ENCODE data around the gene SDK1.

Gene SDK1

GRCh38 chr7:3641582-3641981 is 340.5 kb downstream of the SDK1 start:
- Histone ChIP-seq H3K4me1 (ENCODE audit: insufficient read depth, poor library complexity, severe bottlenecking) (no peaks in the 10 kb centered on the region), H3K36me3 (ENCODE audit: low read depth) (no peaks in the 10 kb centered on the region), H3K4me3 (ENCODE audit: severe bottlenecking) (no peak overlapping the region), H3K9me3 (ENCODE audit: severe bottlenecking) (no peaks in the 10 kb centered on the region), H3K27ac (ENCODE audit: poor library complexity, severe bottlenecking) (no peak overlapping the region), H3K27me3 (ENCODE audit: insufficient read depth, poor library complexity, severe bottlenecking) (no peaks in the 10 kb centered on the region)
- DNase-seq (ENCODE audit: low spot score) (no peak), ATAC-seq (ENCODE audit: low read depth) (no peak)
- TF ChIP-seq CTCF (IDR thresholded peaks at IDR 0.05; ENCODE audit: poor library complexity, severe bottlenecking), result no peak

GRCh38 chr7:3643091-3643490 is 342.0 kb downstream of the SDK1 start:
- Histone ChIP-seq H3K4me3 (ENCODE audit: severe bottlenecking) (no peak overlapping the region), H3K27ac (ENCODE audit: poor library complexity, severe bottlenecking) (no peak overlapping the region), H3K4me1 (ENCODE audit: insufficient read depth, poor library complexity, severe bottlenecking) (peaks cover 1% of the 10 kb centered on the region), H3K27me3 (ENCODE audit: insufficient read depth, poor library complexity, severe bottlenecking) (no peaks in the 10 kb centered on the region), H3K9me3 (ENCODE audit: severe bottlenecking) (no peaks in the 10 kb centered on the region), H3K36me3 (ENCODE audit: low read depth) (no peaks in the 10 kb centered on the region)
- no peak for TF ChIP-seq CTCF (IDR thresholded peaks at IDR 0.05; ENCODE audit: poor library complexity, severe bottlenecking)
- DNase-seq (ENCODE audit: low spot score) (no peak), ATAC-seq (ENCODE audit: low read depth) (no peak)

GRCh38 chr7:3648276-3648675 is 347.2 kb downstream of the SDK1 start:
- Histone ChIP-seq H3K27ac (ENCODE audit: poor library complexity, severe bottlenecking) (no peak overlapping the region), H3K4me3 (ENCODE audit: severe bottlenecking) (no peak overlapping the region), H3K9me3 (ENCODE audit: severe bottlenecking) (no peaks in the 10 kb centered on the region), H3K36me3 (ENCODE audit: low read depth) (no peaks in the 10 kb centered on the region), H3K4me1 (ENCODE audit: insufficient read depth, poor library complexity, severe bottlenecking) (peaks cover 3% of the 10 kb centered on the region), H3K27me3 (ENCODE audit: insufficient read depth, poor library complexity, severe bottlenecking) (no peaks in the 10 kb centered on the region)
- no peak for TF ChIP-seq CTCF (IDR thresholded peaks at IDR 0.05; ENCODE audit: poor library complexity, severe bottlenecking)
- ATAC-seq (ENCODE audit: low read depth) (no peak), DNase-seq (ENCODE audit: low spot score) (no peak)

- H3K27ac ChIP-seq (ENCODE audit: poor library complexity, severe bottlenecking), result no peak overlapping the region
- no peaks in the 10 kb centered on the region for H3K9me3 ChIP-seq (ENCODE audit: severe bottlenecking)
- no peak overlapping the region for H3K4me3 ChIP-seq (ENCODE audit: severe bottlenecking)
- H3K36me3 ChIP-seq (ENCODE audit: low read depth), result no peaks in the 10 kb centered on the region
- peak; percentile 43 for TF ChIP-seq CTCF (IDR thresholded peaks at IDR 0.05; ENCODE audit: poor library complexity, severe bottlenecking)
- H3K27me3 ChIP-seq (ENCODE audit: insufficient read depth, poor library complexity, severe bottlenecking), result no peaks in the 10 kb centered on the region
- DNase-seq (ENCODE audit: low spot score) (no peak), ATAC-seq (ENCODE audit: low read depth) (0 out of 3 replicates have a peak, but pooled peaks have one; percentile 42)
- H3K4me1 ChIP-seq (ENCODE audit: insufficient read depth, poor library complexity, severe bottlenecking), result peaks cover 3% of the 10 kb centered on the region
Measured at GRCh38 chr7:3649250-3649649, 348.2 kb downstream of the SDK1 start.

GRCh38 chr7:3649678-3650440 is 348.8 kb downstream of the SDK1 start:
- no peaks in the 10 kb centered on the region for H3K27me3 ChIP-seq (ENCODE audit: insufficient read depth, poor library complexity, severe bottlenecking)
- ATAC-seq (ENCODE audit: low read depth), result no peak
- H3K36me3 ChIP-seq (ENCODE audit: low read depth), result no peaks in the 10 kb centered on the region
- peaks cover 3% of the 10 kb centered on the region for H3K4me1 ChIP-seq (ENCODE audit: insufficient read depth, poor library complexity, severe bottlenecking)
- H3K4me3 ChIP-seq (ENCODE audit: severe bottlenecking), result no peak overlapping the region
- H3K9me3 ChIP-seq (ENCODE audit: severe bottlenecking), result no peaks in the 10 kb centered on the region
- no peak overlapping the region for H3K27ac ChIP-seq (ENCODE audit: poor library complexity, severe bottlenecking)
- DNase-seq (ENCODE audit: low spot score), result no peak
- TF ChIP-seq CTCF (IDR thresholded peaks at IDR 0.05; ENCODE audit: poor library complexity, severe bottlenecking), result no peak

Measured in RWPE2 (cell line).